GM19193 (cell line): ENCODE measurements around the gene IL10RB.

Experiments
- POLR2A ChIP-seq: IDR thresholded peaks from 4 replicates; pipeline ENCODE4 v1.6.1; 2011; ENCODE audit not compliant: insufficient read depth, insufficient read length; ENCODE audit errors: extremely low read depth

Gene IL10RB

DNA sequence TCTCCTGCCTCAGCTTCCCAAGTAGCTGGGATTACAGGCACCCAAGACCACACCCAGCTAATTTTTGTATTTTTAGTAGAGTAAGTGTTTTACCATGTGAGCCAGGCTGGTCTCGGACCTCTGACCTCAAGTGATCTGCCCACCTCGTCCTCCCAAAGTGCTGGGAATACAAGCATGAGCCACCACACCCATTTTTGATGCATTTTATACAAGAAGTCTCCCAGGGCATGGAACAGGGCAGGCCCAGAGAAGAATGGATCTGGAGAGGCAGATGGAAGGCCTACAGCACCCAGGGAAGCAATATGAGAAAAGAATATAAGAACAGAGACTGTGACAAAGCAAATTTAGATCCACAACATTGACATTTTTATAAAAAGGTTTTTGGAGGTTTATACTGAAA lies 39.8 kb downstream of the IL10RB start:
- TF ChIP-seq POLR2A: no peak

DNA sequence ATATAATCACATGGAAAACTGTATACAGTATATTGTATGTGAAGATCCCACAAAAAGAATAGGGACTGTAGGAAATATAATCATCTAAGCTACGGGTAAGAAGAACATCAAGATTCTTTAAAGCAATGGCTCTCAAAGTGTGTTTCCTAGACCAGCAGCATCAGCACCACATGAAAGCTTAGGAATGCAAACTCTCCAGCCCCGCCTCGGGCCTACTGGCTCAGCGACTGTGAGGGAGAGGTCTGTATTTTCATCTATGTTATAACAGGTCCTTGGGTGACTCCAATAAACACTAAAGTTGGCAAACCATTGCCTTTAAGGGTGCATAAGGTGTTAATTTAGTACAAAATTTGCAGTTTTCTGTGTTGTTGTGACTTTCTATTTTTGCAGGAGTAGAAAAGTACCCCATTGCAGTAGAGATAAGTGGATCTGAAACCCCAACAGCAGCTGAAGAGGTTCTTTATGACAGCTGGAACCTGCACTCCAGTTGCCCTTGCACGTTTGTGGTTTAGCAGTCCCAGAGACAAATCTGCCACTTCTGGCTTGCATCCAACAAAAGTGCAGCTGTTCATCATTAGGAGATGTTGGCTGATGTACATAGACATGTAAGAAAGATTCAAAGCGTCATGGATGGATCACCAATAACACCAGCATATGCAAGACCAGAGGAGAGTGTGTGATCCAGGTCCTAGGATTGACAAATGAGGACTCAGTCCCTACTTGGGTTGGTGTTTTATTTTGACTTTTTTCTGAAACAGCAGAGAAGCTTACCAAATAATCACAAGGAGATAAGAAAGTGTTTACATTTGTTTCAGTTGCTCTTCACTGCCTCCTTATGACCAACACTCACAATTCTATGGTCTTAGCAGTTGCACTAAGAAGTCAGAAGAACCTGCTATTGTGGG lies 42.7 kb downstream of the IL10RB start:
- no peak for TF ChIP-seq POLR2A

DNA sequence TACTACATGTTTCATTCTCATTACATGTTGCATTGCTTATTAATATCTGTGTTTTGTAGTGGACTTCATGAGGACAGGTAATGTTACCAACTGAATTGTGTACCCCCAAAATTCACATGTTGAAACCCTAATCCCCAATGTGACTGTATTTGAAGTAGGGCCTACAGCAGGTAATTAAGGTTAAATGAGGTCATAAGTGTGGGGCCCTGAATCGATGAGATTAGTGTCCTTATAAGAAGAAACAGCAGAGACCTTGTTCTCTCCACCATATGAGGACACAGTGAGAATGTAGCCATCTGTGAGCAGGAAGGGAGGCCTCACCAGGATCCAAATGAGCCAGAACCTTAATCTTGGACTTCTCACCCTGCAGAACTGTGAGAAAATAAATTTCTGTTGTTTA lies 43.6 kb downstream of the IL10RB start:
- no peak for TF ChIP-seq POLR2A

DNA sequence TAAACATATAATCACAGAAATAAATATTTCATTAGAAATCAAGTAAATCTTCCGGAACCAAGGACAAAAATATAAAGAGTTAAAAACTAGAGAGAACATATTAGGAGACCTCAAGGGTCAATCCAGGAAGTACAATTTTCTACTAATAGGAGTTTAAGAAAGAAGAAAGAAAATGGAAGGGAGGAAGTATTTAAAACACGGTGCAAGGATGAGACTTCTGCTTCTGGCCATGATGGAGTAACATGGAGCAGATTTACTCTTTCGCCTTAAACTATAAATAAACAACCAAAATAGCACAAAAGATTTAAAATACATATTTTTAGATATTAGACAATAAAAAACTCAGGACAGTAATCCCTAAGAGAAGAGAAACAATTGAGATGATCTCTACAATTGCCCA lies 46.0 kb downstream of the IL10RB start:
- TF ChIP-seq POLR2A: no peak

DNA sequence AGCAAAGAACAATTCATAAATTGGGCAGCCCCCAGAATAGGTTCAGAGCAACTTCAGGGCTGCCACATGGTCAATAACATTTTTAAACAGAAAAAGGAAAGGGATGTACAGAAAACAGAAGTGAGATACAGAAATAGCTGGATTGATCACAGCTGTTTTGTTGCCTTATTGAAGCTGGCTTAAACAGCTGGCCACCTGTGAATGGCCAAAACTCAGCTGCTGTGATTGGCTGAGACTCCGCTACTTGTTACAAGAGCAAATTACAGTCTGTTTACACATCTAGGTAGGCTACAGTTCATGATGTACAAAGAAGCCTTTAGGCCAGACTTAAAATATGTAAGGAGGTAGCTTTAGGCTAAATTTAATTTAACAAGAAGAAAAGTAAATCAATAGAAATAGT lies 47.0 kb downstream of the IL10RB start:
- no peak for TF ChIP-seq POLR2A

DNA sequence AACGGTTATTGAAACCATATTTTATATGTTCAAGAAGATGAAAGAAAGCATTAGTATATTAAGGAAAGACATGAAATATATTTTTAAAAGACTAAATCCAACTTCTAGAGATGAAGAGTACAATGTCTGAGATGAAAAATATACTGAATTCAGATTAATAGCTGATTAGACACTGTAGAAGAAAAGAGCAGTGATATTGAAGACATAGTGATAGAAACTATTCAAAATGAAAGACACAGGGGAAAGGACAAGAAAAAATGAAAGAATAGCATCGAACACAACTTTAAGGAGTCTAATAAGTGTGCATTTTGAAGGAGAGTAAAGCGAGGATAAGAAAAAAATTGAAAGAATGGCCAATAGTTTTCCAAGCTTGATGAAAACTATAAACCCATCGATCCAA lies 47.4 kb downstream of the IL10RB start:
- no peak for TF ChIP-seq POLR2A

DNA sequence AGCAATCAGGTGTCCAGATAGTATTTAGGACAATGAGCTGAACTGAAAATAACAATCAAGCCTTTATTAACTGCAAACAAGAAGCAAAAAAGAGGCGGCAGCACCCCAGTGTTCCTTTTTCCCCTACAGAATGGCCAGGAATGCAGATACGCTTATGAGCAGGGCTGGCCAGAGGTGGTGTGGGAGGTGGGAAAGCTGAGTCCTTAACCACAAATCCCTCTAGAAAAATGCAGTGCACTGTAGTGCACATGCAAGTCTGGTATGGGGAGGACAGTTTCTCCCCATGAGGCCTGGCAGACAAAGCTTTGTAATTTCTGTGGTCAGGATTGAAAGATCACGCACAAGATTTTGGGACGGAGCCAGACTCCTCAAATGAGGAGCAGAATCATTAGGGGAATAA lies 47.9 kb downstream of the IL10RB start:
- TF ChIP-seq POLR2A: no peak

DNA sequence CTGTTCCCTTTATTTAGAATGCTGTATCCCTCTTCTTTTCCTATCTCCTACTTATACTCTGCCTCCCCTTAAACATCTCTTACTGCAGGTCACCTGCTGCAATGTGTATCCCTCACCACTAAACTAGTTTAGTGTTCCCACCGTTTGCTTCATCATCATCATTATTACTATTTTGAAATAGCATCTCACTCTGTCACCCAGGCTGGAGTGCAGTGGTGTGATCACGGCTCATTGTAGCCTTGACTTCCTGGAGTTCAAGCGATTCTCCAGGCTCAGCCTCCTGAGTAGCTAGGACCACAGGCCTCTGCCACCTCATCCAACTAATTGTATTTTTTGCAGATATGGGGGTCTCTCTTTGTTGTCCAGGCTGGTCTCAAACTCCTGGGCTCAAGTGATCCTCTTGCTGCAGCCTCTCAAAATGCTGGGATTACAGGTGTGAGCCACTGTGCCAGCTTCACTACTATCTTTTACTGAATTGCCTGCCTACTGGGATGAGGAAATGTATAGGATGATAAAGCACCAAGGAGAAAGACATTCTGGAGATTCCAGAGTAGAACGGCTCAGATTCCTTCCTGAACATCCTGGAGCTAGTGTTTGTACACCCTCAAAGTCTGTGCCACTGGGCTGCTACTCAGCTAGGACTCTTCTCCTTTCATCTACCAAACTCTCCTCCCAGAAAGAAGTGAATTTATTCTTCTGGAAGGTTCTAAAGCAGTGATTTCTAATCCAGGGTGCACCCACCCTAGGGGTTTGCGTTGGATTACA lies 50.0 kb downstream of the IL10RB start:
- TF ChIP-seq POLR2A: no peak

DNA sequence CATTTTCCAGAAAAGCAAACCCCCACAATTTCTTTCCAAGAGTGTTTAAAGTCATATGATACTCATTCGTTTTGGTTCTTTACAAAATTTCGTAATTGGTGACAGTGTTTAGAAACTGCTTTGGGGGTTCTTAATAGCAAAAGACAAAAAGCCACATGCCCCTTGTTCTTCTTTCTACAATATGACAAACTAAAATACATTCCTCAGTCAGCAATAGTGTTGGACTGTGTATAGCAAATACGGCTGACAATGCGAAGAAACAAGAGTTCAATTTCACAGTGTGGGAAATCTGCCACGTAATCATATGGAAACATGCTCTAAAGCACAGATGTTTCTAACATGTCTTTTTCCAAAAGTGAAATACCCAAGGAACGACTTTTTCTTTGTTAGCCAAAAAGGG lies 51.0 kb downstream of the IL10RB start:
- TF ChIP-seq POLR2A: no peak

DNA sequence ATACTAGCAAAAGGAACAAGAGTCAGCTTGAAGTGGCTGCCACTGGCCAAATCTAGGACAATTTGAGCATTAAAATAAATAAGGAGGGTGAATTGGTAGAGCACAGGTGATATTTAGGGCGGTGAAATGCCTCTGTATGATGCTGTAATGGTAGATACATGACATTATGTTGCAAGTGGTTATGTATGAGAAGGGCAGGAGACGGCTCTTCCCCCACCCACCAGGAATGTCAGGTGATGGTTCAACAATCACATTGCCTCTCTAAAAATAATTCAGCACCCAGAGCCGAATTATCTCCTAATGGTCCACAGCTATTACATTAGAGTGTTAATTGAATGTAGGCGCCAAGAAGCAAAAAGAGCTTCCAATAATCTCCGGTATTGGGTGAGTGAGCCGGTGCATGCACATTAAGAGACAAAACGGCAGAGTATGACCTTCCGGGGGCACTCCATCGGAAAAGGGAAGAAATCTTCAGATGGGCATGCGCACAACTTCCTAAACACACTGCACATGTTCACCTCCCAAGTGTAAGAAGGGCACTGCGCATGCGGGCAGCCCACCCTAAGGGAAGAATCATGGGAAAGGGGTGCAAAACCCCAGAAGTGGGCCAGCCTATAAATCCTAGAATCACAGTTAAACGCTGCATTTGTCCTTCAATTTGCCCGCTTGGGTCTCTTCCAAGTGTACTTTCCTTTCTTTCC lies 51.8 kb downstream of the IL10RB start:
- TF ChIP-seq POLR2A: no peak

DNA sequence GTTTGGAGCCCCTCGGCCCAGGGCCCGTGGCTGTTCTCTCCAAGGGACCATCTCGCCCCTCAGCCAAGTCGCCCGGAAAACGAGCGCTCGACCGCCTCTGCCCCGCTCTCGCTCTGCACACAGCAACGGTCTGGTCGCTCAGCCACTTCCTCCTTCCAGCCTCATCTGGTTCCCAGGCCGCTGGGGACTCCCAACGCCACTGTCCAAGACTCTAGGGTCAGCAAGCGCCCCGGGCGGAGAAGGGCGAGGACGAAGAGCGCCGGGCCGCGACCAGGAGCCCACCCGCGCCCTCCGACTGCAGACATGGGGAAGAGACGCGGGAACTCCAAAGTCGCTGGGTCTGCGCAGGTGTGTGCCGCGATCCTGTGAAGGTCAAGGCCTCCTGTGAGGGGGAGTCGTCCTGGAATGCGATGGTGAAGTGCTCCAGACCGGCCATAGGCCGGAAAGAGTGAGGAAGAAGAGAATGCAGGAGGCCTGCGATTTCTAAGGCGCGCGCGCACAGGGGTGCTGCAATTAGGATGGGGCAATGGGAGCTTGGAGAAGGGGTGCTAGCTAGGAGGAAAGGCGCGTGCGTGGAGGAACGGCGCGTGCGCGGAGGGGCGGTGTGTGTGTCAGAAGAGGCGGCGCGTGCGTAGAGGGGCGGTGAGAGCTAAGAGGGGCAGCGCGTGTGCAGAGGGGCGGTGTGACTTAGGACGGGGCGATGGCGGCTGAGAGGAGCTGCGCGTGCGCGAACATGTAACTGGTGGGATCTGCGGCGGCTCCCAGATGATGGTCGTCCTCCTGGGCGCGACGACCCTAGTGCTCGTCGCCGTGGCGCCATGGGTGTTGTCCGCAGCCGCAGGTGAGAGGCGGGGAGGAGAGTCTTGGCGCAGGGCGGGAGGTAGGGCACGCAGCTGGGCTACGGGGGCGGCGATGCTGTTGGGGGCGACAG lies 58.4 kb downstream of the IL10RB start, which contains the start of gene IFNAR1:
Gene IFNAR1, plus strand, starts transcription at position 680 of the 931 bp plus-strand sequence. Its CDS starts 86 bp downstream, at position 766.
- peak; percentile 90 for TF ChIP-seq POLR2A

DNA sequence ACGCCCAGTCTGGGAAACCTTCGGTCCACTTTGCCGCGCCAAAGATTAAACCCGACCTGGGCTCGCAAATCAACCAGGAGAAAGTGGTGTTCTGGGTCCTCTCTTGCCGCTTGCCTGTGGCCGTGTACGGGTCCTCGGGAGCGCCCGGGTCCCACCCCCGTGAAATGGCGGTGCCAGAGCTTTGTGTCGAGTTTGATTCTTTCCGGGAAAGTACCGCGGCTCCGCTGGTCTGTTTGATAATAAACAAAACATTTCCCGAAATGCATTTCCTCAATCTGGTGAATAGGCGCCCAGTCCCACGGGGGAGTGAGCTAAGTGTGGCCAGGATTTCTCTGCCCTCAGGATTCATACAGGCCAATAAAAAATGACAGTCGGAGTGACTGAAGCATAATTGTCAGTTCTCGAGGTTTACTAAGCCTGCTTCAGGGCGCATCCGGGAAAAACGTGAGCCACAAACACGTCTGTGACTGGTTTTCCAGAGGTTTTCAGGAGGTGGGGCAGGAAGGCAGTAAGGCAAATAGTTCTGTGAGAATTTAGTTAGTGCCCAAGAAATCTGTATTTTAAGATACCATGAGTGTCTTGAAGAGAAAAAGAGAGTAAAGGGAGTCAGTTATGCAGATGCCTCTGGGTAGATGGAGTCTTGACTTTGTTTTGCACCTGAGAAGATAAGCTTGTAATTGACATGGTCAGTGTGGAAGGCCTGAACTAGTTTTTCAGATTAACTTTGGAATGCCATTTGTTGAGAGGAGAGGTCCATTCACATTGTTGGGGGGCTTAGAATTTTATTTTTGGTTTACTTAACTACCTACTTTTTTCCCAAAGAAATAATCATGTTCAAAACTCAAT lies 59.3 kb downstream of the IL10RB start:
- TF ChIP-seq POLR2A: no peak

DNA sequence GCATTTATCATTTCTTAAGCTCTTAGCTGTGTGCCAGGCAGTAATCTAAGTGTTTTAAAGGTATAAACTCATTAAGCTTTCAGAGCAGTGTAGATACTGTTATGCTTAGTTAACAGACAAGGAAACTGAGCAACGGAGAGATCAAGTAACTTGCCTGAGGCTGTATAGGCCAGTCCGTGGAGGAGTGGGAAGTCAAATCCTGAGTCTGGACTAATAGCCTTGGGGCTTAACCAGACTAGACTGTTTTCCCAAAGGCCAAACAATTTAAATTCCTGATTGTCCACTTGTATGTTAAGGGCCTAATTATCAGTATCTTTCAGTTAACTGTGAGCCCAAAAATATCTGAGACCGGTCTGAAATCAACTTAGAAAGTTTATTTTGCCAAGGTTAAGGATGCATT lies 61.2 kb downstream of the IL10RB start:
- TF ChIP-seq POLR2A: no peak

DNA sequence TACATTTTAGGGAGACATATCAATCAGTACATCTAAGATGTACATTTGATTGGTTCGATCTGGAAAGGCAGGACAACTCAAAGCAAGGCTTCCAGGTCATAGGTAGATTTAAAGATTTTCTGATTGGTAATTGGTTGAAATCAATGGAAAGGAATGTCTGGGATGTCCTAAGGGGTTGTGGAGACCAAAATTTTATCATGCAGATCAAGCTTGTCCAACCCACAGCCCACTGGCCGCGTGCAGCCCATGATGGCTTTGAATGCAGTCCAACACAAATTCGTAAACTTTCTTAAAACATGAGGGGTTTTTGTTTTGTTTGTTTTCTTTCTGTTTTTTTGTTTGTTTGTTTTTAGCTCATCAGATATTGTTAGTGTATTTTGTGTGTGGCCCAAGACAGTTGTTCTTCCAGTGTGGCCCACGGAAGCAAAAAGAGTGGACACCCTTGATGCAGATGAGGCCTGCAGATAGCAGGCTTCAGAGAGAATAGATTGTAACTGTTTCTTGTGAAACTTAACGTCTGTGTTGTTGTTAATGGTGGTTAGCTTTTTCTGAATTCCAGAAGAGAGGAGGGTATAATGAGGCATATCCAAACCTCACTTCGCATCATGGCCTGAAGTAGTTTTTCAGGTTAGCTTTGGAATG lies 61.7 kb downstream of the IL10RB start:
- TF ChIP-seq POLR2A: no peak

DNA sequence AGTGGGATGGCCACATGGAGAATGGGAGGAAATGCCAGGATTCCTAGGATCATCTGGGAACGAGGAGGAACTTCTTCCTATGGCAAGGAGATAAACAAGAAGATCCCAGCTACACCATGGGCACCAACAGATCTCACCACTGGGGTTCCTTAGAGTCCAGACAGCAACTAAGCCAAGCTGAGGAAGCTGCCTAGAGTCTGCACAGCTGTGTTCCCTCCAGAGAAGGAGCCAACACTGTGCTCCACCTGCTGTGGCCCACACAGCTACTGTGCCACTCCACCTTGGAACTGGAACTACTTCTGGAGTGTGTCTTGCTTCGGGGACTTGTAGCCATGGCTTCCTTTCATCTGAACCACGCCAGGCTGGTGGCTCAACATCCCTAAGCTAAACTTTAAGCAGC lies 64.6 kb downstream of the IL10RB start:
- TF ChIP-seq POLR2A: no peak
